ACHN (cell line): ENCODE measurements around the gene NT5DC4.

Source experiments
- DNase-seq: peaks from one replicate; pipeline ENCODE4 v3.0.0-alpha.2; 2015
- in situ Hi-C: cut with HindIII; loops from 2 replicates; pipeline ENCODE4 v1.10.0; 2017; ENCODE audit warnings: low sequenced_read_pairs, low pct_ligation_motif_present, low pct_unique_long_range_greater_than_20kb

Gene NT5DC4

GRCh38 chr2:112720785-112721184 lies at the start of gene NT5DC4:
Gene NT5DC4, plus strand, starts transcription at chr2:112721020. Its CDS starts 60 bp downstream, at chr2:112721080.
- in situ Hi-C loops, result no loop called here
- DNase-seq, result no peak

DNA sequence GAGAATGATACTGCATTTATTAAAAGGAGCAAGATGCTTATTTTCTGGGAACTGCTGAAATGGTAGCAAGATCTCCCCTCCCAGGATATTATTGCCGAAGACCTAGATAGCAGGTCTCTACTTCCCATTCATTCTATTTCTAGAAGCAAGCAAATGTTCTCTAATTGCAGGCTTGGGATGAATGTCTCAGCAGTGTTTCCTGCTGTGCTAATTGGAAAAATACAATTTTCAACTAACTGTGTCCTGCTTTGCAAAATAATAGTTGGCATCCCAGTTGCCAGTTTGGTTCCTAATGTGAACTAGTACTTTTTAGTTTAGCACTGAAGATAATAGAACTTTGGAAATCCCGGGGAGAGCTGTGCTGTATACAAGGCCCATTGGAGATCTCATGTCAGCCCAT lies 49.0 kb upstream of the NT5DC4 start:
- no peak for DNase-seq
- in situ Hi-C loops, result no loop called here

GRCh38 chr2:112673008-112673407 lies 47.8 kb upstream of the NT5DC4 start:
- in situ Hi-C loops, result no loop called here
- DNase-seq, result no peak

- DNase-seq, result no peak
- in situ Hi-C loops, result no loop called here
Measured at GRCh38 chr2:112674229-112674628, 46.6 kb upstream of the NT5DC4 start.

DNA sequence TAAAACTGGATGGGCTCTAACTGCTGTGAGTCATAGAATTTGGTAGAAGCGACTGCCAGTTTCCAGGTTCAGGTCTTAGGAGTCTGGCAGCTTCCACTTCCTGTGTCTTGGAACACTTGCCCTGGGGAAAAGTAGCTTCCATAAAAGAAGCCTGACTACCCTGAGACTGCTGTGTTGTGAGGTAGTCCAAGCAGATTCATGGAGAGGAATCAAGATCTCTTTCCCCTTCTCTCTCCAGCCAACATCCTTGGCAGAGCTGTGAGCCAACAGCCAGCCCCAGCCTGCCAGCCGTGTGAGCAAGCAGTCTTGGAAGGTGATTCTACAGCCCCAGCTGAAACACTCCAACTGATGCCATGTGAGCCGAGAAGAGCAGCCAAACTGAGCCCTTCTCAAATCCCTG lies 41.3 kb upstream of the NT5DC4 start:
- no peak for DNase-seq
- in situ Hi-C loops, result no loop called here

GRCh38 chr2:112680666-112681101 lies 40.1 kb upstream of the NT5DC4 start:
- in situ Hi-C loops, result no loop called here
- no peak for DNase-seq

GRCh38 chr2:112682101-112682500 lies 38.7 kb upstream of the NT5DC4 start:
- in situ Hi-C loops, result no loop called here
- no peak for DNase-seq

GRCh38 chr2:112683550-112684414 lies 37.0 kb upstream of the NT5DC4 start:
- in situ Hi-C loops, result no loop called here
- no peak for DNase-seq

GRCh38 chr2:112684415-112684775 lies 36.4 kb upstream of the NT5DC4 start:
- DNase-seq, result no peak
- in situ Hi-C loops, result no loop called here

- in situ Hi-C loops, result no loop called here
- DNase-seq, result no peak
Measured at GRCh38 chr2:112685271-112685884, 35.4 kb upstream of the NT5DC4 start.

GRCh38 chr2:112686348-112687217 lies 34.2 kb upstream of the NT5DC4 start:
- in situ Hi-C loops, result no loop called here
- no peak for DNase-seq

DNA sequence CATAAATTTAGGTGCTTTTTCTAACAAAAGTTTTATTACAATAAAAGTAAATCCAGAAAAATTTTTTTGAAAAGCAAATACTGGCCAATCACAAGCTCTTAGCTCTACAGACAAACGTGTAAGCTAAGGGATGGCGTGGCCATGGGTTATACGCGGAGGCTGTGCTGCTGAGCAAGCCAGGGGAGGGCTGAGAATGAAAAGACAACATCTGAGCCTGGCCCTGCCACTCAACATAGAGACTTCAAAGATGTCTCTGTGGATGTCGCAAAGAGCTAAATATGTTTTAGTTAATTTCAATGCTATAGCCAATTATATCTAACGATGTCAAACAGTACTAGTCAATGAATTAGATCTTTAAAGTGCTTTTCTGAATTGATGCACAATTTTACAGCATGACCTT lies 33.3 kb upstream of the NT5DC4 start:
- in situ Hi-C loops, result no loop called here
- no peak for DNase-seq

- in situ Hi-C loops, result no loop called here
- DNase-seq, result no peak
Measured at GRCh38 chr2:112688086-112688880, 32.5 kb upstream of the NT5DC4 start.

- in situ Hi-C loops, result no loop called here
- DNase-seq, result peak; percentile 69
Measured at GRCh38 chr2:112690853-112691401, 29.9 kb upstream of the NT5DC4 start.

DNA sequence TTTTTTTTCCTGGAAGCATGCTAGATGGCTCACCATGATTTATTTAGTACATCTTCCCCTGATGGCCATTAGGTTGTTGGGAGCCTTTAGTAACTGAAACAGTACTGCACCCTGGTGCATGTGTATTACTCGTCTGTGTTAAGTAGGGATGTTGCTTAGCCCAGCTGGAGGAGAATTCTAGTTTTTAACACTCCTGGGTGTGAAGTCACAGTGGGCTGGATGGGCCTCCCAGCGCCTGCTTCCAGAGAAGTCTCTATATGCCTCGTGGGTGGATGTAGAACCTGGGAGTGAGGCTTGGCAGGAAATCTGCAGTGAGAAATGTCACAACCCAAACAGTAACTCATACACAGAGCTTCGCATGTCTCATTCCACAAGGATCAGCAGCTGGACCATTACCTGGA lies 28.9 kb upstream of the NT5DC4 start:
- peak; percentile 18 for DNase-seq
- in situ Hi-C loops, result no loop called here

DNA sequence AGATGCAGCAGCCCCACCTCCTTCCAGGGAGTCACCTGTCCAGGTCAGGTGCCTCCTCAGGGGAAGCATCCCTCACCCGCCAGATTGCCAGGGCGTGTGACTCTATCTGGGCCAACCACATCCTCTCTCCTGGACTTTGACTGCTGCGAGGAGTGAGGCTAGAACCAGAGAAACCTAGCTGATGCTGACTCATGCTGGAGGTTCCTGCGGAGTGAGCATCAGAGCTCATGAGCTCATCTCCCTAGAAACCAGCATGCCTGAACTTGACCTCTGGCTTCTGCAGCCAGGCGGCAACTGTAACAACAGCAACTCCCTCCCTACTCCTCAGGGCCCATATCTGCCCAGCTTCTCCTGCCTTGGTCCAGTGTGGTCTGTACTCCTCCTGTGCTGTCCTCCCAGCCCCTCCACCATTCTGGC lies 28.3 kb upstream of the NT5DC4 start:
- peak; percentile 96 for DNase-seq
- in situ Hi-C loops, result no loop called here

DNA sequence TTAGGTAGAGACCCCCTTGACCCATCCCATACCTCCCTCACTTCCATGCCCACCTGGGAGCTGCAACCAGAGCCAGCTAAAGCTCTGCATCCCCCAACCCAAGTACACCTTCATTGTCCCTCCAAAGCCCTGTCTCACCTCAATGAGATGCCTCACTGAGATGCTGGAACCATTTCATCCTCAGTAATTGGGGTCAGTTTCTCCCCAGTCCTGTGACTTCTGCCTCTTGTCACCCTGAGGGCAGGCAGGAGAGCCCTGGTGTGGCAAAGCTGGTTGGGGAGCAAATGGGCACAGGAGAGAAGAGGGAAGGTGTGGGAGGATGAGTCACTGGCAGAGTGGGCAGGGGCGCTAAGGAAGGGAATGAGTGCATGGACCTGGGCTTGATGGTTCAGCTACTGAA lies 27.9 kb upstream of the NT5DC4 start:
- in situ Hi-C loops, result no loop called here
- DNase-seq, result peak; percentile 24

DNA sequence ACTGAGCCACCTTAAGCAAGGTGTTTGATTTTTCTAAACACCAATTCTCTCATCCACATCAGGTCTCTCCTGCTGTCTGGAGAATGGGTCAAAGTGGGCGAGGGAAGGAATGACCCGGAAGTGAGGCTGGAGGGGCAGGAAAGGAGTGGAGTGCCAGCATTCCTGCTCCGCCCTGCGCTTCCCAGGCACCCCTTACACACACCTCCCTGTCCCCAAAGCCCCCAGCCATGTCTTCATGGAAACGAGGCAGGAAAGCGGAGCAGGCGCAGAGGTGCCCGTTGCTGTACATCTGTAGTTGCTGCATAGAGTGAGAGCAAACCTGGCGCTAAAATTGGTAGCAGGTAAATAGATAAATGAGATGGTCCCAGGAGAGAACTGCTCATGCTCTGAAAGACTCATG lies 27.2 kb upstream of the NT5DC4 start:
- no peak for DNase-seq
- in situ Hi-C loops, result no loop called here
